Stimulated activated CD8-positive, alpha-beta memory T cell treated with anti-CD3 and anti-CD28 coated beads, Interleukin-12 subunit alpha, Interleukin-12 subunit beta, amount 100 ng/mL, for 24 hours (primary cell): ENCODE data around the gene C4orf50.

Source experiments
- DNase-seq: peaks from one replicate; pipeline ENCODE4 v3.0.0-alpha.2; 2020; ENCODE audit errors: extremely low read depth

C4orf50 gene

GRCh38 chr4:6018331-6018730 lies at the start of gene C4orf50:
TSS of gene C4orf50 (minus strand) at chr4:6018431.
- DNase-seq: no peak

- DNase-seq: no peak
These were observed 47.8 kb upstream of the C4orf50 start for GRCh38 chr4:6065934-6066590.

GRCh38 chr4:6065166-6065565 lies 46.9 kb upstream of the C4orf50 start:
- DNase-seq: no peak

GRCh38 chr4:6064383-6064782 lies 46.2 kb upstream of the C4orf50 start:
- DNase-seq: no peak

- DNase-seq: no peak
These were observed 45.5 kb upstream of the C4orf50 start for GRCh38 chr4:6063684-6064083.

- DNase-seq: no peak
These were observed 43.9 kb upstream of the C4orf50 start for GRCh38 chr4:6062133-6062532.

GRCh38 chr4:6059375-6059805 lies 41.2 kb upstream of the C4orf50 start:
- no peak for DNase-seq

GRCh38 chr4:6058531-6059374 lies 40.5 kb upstream of the C4orf50 start:
- no peak for DNase-seq

- DNase-seq: no peak
These were observed 38.9 kb upstream of the C4orf50 start for GRCh38 chr4:6056976-6057766.

- no peak for DNase-seq
These were observed 37.2 kb upstream of the C4orf50 start for GRCh38 chr4:6055436-6055835.

GRCh38 chr4:6055030-6055429 lies 36.8 kb upstream of the C4orf50 start:
- no peak for DNase-seq

- no peak for DNase-seq
These were observed 36.1 kb upstream of the C4orf50 start for GRCh38 chr4:6054162-6054922.

- DNase-seq: no peak
These were observed 34.4 kb upstream of the C4orf50 start for GRCh38 chr4:6052679-6053078.

- DNase-seq: no peak
These were observed 32.3 kb upstream of the C4orf50 start for GRCh38 chr4:6050551-6050950.

- DNase-seq: no peak
These were observed 31.8 kb upstream of the C4orf50 start for GRCh38 chr4:6049985-6050384.

GRCh38 chr4:6049278-6049677 lies 31.0 kb upstream of the C4orf50 start:
- DNase-seq: no peak

GRCh38 chr4:6048537-6048936 lies 30.3 kb upstream of the C4orf50 start:
- no peak for DNase-seq

- DNase-seq: no peak
These were observed 29.0 kb upstream of the C4orf50 start for GRCh38 chr4:6047130-6047673.

- DNase-seq: no peak
These were observed 28.4 kb upstream of the C4orf50 start for GRCh38 chr4:6046526-6047129.

GRCh38 chr4:6044805-6045204 lies 26.6 kb upstream of the C4orf50 start:
- DNase-seq: no peak

GRCh38 chr4:6044276-6044675 lies 26.0 kb upstream of the C4orf50 start:
- no peak for DNase-seq
